Peyer's patch (tissue), 4 donors: ENCODE data around the gene BIRC6.

Experiments
- CTCF ChIP-seq, 6 experiments: fragments of 450-650 bp in 4 of 6; fragments of 200-600 bp in 2 of 6; sonication (generic) in 1 of 6; IDR thresholded peaks; one replicate each; pipeline ENCODE4 v1.5.1; 2017 to 2019; ENCODE audit warnings: antibody characterized with exemption in 6 of 6, mild to moderate bottlenecking in 3 of 6, moderate library complexity in 1 of 6
- POLR2A ChIP-seq, 2 donors: fragments of 450-650 bp; IDR thresholded peaks; one replicate each; pipeline ENCODE4 v1.5.1; 2017; ENCODE audit warnings: antibody characterized with exemption in 2 of 2, mild to moderate bottlenecking in 2 of 2, moderate library complexity in 2 of 2

- TF ChIP-seq CTCF (IDR thresholded peaks at IDR 0.05) = no peak
- no peak for TF ChIP-seq POLR2A (IDR thresholded peaks at IDR 0.05)
Measured at GRCh38 chr2:32558492-32558891, 201.7 kb downstream of the BIRC6 start.
